Measurements from ENCODE around the gene ZNF714.
A peak's percentile ranks its signal among the peaks of the same experiment; 100 is the strongest.

The ZNF714 gene

GRCh38 chr19:21082011-21082975 is at the start of gene ZNF714:
TSS of gene ZNF714 (plus strand) at chr19:21082203. CDS start at chr19:21098269, 16,066 bp downstream.
- DNase-seq = peak; percentile 93

- DNase-seq = no peak
Observed at GRCh38 chr19:21045028-21045427, 37.0 kb upstream of the ZNF714 start.

GRCh38 chr19:21046489-21046888 is 35.5 kb upstream of the ZNF714 start:
- DNase-seq = no peak

GRCh38 chr19:21047716-21048115 is 34.3 kb upstream of the ZNF714 start:
- no peak for DNase-seq

GRCh38 chr19:21052902-21053301 is 29.1 kb upstream of the ZNF714 start:
- no peak for DNase-seq

GRCh38 chr19:21065336-21065735 is 16.7 kb upstream of the ZNF714 start:
- DNase-seq = no peak

GRCh38 chr19:21084343-21084742 is 2.3 kb downstream of the ZNF714 start:
- DNase-seq = no peak

- DNase-seq = no peak
Observed at GRCh38 chr19:21087871-21088270, 5.9 kb downstream of the ZNF714 start.

GRCh38 chr19:21092109-21092508 is 10.1 kb downstream of the ZNF714 start:
- no peak for DNase-seq

GRCh38 chr19:21094347-21095025 is 12.5 kb downstream of the ZNF714 start:
- no peak for DNase-seq

GRCh38 chr19:21098291-21098690 is 16.3 kb downstream of the ZNF714 start:
- no peak for DNase-seq

- no peak for DNase-seq
Observed at GRCh38 chr19:21101521-21102242, 19.7 kb downstream of the ZNF714 start.

- DNase-seq = no peak
Observed at GRCh38 chr19:21109116-21109515, 27.1 kb downstream of the ZNF714 start.

GRCh38 chr19:21110183-21110582 is 28.2 kb downstream of the ZNF714 start:
- DNase-seq = no peak

- no peak for DNase-seq
Observed at GRCh38 chr19:21115430-21115829, 33.4 kb downstream of the ZNF714 start.

GRCh38 chr19:21117041-21117907 is 35.3 kb downstream of the ZNF714 start:
- DNase-seq = no peak

GRCh38 chr19:21126078-21126477 is 44.1 kb downstream of the ZNF714 start:
- DNase-seq = no peak

- DNase-seq = no peak
Observed at GRCh38 chr19:21127001-21127400, 45.0 kb downstream of the ZNF714 start.

- no peak for DNase-seq
Observed at GRCh38 chr19:21127898-21128297, 45.9 kb downstream of the ZNF714 start.

- no peak for DNase-seq
Observed at GRCh38 chr19:21128901-21129698, 47.1 kb downstream of the ZNF714 start.

- DNase-seq = no peak
Observed at GRCh38 chr19:21130097-21130775, 48.2 kb downstream of the ZNF714 start.

Data from activated effector memory CD4-positive, alpha-beta T cell treated with anti-CD3 and anti-CD28 coated beads, Interleukin-2, amount 50 U/mL, for 16 hours (primary cell).